ENCODE data around the gene MCM9. TPM values are rescaled to one million over a fixed set of nuclear protein-coding genes. Genes with fewer than 3 reads are reported as not detected.

The MCM9 gene
- total RNA-seq: 57.3 TPM
- 10 to 100 TPM; 18.5 to 24.2 (median 20.5) TPM for polyA plus RNA-seq

DNA sequence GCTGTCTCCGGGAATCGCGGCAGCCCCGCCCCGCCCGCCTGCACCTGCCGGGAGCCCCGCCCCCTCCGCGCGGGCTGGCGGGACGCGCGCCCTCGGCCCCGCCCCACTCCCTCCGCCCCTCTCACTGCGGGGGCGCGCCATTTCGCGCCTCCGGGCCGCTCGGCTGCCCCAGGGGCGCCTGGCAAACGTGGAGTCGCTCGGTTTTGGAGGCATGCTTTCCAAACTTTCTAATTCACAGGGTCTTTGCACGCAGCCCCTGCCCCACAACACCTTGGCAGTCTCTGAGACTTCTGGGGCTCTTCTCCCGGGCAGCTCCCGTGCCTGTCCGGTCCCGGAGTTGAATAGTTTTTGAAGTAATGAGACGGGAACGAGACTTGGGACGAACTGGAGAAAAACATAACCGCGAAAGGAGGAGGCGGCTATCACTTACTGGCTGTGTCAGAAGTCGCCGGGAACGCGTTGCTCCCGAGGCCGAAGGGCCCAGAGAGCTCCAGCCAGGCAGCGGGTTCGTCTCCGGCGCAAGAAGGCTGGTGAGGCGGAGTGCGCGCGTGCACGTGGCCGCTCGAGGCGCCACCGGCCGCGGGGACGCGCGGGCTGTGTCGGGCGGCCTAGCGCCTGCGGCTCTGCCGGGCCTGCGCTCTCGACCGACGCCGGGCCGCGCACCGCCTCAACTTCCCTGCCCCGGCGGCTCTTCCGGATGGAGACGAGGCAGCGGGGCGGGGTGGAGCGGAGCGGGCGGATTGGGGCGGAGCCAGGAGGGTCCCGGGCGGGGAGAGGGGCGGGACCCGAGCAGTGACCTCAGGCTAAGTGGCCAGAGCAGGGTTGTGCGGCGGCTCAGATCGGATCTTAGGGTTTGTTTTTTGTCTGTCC is at the start of gene MCM9:
MCM9 (minus strand) TSS at position 699 of the 870 bp plus-strand sequence. CDS start 3,436 bp downstream, outside the sequence.
- peaks cover 23 to 52% (median 42%) of the 10 kb centered on the region in 4 donors for H3K4me1 Mint-ChIP-seq
- no peaks in the 10 kb centered on the region for H3K27me3 Mint-ChIP-seq
- H3K27ac Mint-ChIP-seq: peak within 1 kb of the TSS; percentile 34 to 95 (median 92)
- H3K4me3 Mint-ChIP-seq: peak within 1 kb of the TSS; percentile 92 to 96 (median 92)
- H3K4me3 ChIP-seq (ENCODE audit: low read depth, low read length): peak within 1 kb of the TSS; percentile 91
- no peaks in the 10 kb centered on the region for H3K9me3 ChIP-seq (ENCODE audit: control insufficient read depth in 2 of 2, low read length in 2 of 2)
- peaks cover 0 to 4% (median 0%) of the 10 kb centered on the region in 7 donors for H3K9me3 Mint-ChIP-seq
- peak; percentile 84 to 92 (median 85) for DNase-seq
- peak; percentile 90 for ATAC-seq (ENCODE audit: low read depth in 2 of 2)
- H3K36me3 ChIP-seq (ENCODE audit: control insufficient read depth, insufficient read depth, low read length): peaks cover 15% of the 10 kb centered on the region
- peak within 1 kb of the TSS; percentile 87 for H3K27ac ChIP-seq (ENCODE audit: insufficient read depth, low read length, poor library complexity, severe bottlenecking)
- peaks cover 14% of the 10 kb centered on the region for H3K4me1 ChIP-seq (ENCODE audit: control insufficient read depth, insufficient read depth, low read length, poor library complexity, severe bottlenecking)
- H3K27me3 ChIP-seq (ENCODE audit: control insufficient read depth, insufficient read depth, low read length): no peaks in the 10 kb centered on the region
- peaks cover 28% of the 10 kb centered on the region for H3K36me3 Mint-ChIP-seq

DNA sequence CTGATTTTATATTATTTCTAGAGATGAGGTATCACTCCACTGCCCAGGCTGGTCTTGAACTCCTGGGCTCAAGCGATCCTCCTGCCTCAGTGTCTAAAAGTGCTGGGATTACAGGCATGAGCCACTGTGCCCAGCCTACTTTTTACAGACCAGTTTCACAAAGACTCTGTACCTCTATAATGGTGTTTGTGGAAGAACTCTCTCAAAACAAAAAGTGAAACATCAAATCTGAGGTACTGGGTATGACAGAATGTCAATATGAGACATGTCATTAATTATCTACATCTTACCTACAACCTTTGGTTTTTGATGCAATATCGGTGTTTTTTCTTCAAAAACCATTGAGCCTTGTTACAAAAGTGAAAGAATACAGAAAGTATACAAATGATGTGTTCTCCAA is 49.4 kb upstream of the MCM9 start:
- Mint-ChIP-seq H3K27me3 (no peaks in the 10 kb centered on the region), H3K4me1 (peaks cover 0 to 8% (median 0%) of the 10 kb centered on the region in 4 donors), H3K4me3 (no peak overlapping the region), H3K36me3 (peaks cover 7% of the 10 kb centered on the region), H3K27ac (no peak overlapping the region), H3K9me3 (no peaks in the 10 kb centered on the region)
- Histone ChIP-seq H3K4me3 (ENCODE audit: low read depth, low read length) (no peak overlapping the region), H3K9me3 (ENCODE audit: control insufficient read depth in 2 of 2, low read length in 2 of 2) (no peaks in the 10 kb centered on the region), H3K27me3 (ENCODE audit: control insufficient read depth, insufficient read depth, low read length) (no peaks in the 10 kb centered on the region), H3K36me3 (ENCODE audit: control insufficient read depth, insufficient read depth, low read length) (no peaks in the 10 kb centered on the region), H3K27ac (ENCODE audit: insufficient read depth, low read length, poor library complexity, severe bottlenecking) (no peak overlapping the region), H3K4me1 (ENCODE audit: control insufficient read depth, insufficient read depth, low read length, poor library complexity, severe bottlenecking) (no peaks in the 10 kb centered on the region)
- ATAC-seq (ENCODE audit: low read depth in 2 of 2) (no peak), DNase-seq (peak in 1 of 3 donors; percentile 3)

DNA sequence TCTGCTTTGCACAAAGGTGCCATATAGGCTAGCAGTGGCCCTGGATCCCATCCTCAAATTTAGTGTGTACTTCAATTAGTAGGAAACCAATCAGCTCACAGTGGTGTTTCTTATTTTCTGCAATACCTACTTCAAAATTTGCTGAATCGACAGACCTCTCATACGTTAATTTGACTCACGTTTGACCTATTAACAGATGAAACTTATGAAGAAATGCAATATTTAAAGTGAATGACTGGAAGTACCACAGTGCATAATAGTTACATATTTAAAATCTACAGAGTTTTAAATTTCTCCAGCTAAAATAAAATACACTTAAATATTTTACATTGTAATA is 47.6 kb upstream of the MCM9 start:
- Histone ChIP-seq H3K4me1 (ENCODE audit: control insufficient read depth, insufficient read depth, low read length, poor library complexity, severe bottlenecking) (no peaks in the 10 kb centered on the region), H3K9me3 (ENCODE audit: control insufficient read depth in 2 of 2, low read length in 2 of 2) (no peaks in the 10 kb centered on the region), H3K36me3 (ENCODE audit: control insufficient read depth, insufficient read depth, low read length) (peaks cover 4% of the 10 kb centered on the region), H3K27ac (ENCODE audit: insufficient read depth, low read length, poor library complexity, severe bottlenecking) (no peak overlapping the region), H3K4me3 (ENCODE audit: low read depth, low read length) (no peak overlapping the region), H3K27me3 (ENCODE audit: control insufficient read depth, insufficient read depth, low read length) (no peaks in the 10 kb centered on the region)
- Mint-ChIP-seq H3K27ac (no peak overlapping the region), H3K36me3 (peaks cover 10% of the 10 kb centered on the region), H3K27me3 (no peaks in the 10 kb centered on the region), H3K4me3 (no peak overlapping the region), H3K4me1 (peaks cover 0 to 8% (median 0%) of the 10 kb centered on the region in 4 donors), H3K9me3 (no peaks in the 10 kb centered on the region)
- ATAC-seq (ENCODE audit: low read depth in 2 of 2) (no peak), DNase-seq (no peak)

DNA sequence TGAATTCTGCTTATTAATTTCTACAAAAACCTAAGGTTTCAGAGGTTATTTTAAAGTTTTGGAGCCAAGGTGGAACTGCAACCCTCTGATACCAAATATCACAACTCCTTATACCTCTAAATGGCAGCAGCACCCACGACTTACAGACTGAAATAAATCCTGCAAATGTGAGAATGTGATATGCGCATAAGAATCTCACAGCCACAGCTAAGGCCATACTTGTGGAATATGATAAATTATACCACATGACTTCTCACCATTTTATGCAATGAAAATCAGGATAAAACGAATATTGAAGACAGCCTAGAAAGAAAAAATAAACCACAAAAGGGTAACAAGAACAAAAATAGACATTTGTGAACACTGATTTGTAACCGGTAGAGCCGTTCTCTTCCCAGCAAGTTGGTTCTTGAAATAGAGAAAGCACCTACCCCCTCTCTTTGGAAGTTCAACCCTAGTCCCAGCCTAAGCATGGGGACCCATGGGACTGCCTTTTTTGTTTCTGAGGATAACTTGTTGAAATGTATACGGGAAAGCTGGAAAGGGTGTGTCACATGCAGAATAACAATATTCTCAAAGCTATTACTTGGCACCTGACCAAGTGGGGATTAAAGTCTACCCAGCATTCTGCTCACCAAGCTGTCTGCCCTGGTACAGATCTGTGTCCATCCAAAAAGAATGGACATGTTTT is 47.1 kb upstream of the MCM9 start:
- Mint-ChIP-seq H3K36me3 (peaks cover 10% of the 10 kb centered on the region), H3K4me1 (peaks cover 0 to 8% (median 0%) of the 10 kb centered on the region in 4 donors), H3K4me3 (no peak overlapping the region), H3K27me3 (no peaks in the 10 kb centered on the region), H3K27ac (no peak overlapping the region), H3K9me3 (peaks cover 0 to under 1% (median 0%) of the 10 kb centered on the region in 7 donors)
- Histone ChIP-seq H3K27me3 (ENCODE audit: control insufficient read depth, insufficient read depth, low read length) (no peaks in the 10 kb centered on the region), H3K4me1 (ENCODE audit: control insufficient read depth, insufficient read depth, low read length, poor library complexity, severe bottlenecking) (no peaks in the 10 kb centered on the region), H3K9me3 (ENCODE audit: control insufficient read depth in 2 of 2, low read length in 2 of 2) (no peaks in the 10 kb centered on the region), H3K4me3 (ENCODE audit: low read depth, low read length) (no peak overlapping the region), H3K36me3 (ENCODE audit: control insufficient read depth, insufficient read depth, low read length) (peaks cover 4% of the 10 kb centered on the region), H3K27ac (ENCODE audit: insufficient read depth, low read length, poor library complexity, severe bottlenecking) (no peak overlapping the region)
- no peak for ATAC-seq (ENCODE audit: low read depth in 2 of 2)
- DNase-seq: no peak

DNA sequence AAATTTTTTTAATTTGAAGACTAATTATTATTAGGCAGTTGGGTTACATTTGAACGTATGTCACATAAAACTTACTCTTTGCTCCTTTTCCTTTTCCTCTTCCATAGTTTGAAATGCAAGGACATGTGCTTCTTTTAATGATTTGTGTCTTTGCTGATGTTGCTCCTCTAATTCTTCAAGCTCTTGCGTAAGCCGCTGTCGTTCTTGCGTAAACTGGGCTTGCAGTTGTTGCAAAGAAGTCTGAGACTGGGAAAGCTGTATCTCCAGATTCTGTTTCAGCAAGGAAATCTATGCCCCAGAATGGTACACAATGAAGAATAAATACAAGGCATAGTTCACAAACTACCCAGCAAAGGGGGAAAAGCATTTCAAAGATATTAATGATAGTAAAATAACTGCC is 45.1 kb upstream of the MCM9 start:
- DNase-seq (no peak), ATAC-seq (ENCODE audit: low read depth in 2 of 2) (no peak)
- Histone ChIP-seq H3K36me3 (ENCODE audit: control insufficient read depth, insufficient read depth, low read length) (peaks cover 4% of the 10 kb centered on the region), H3K27ac (ENCODE audit: insufficient read depth, low read length, poor library complexity, severe bottlenecking) (no peak overlapping the region), H3K9me3 (ENCODE audit: control insufficient read depth in 2 of 2, low read length in 2 of 2) (no peaks in the 10 kb centered on the region), H3K4me3 (ENCODE audit: low read depth, low read length) (no peak overlapping the region), H3K4me1 (ENCODE audit: control insufficient read depth, insufficient read depth, low read length, poor library complexity, severe bottlenecking) (no peaks in the 10 kb centered on the region), H3K27me3 (ENCODE audit: control insufficient read depth, insufficient read depth, low read length) (no peaks in the 10 kb centered on the region)
- H3K4me1 Mint-ChIP-seq: peaks cover 0 to 7% (median 0%) of the 10 kb centered on the region in 4 donors
- no peak overlapping the region for H3K4me3 Mint-ChIP-seq
- H3K27ac Mint-ChIP-seq: no peak overlapping the region
- no peaks in the 10 kb centered on the region for H3K27me3 Mint-ChIP-seq
- H3K36me3 Mint-ChIP-seq: peaks cover 19% of the 10 kb centered on the region
- peaks cover 0 to 2% (median 0%) of the 10 kb centered on the region in 7 donors for H3K9me3 Mint-ChIP-seq

DNA sequence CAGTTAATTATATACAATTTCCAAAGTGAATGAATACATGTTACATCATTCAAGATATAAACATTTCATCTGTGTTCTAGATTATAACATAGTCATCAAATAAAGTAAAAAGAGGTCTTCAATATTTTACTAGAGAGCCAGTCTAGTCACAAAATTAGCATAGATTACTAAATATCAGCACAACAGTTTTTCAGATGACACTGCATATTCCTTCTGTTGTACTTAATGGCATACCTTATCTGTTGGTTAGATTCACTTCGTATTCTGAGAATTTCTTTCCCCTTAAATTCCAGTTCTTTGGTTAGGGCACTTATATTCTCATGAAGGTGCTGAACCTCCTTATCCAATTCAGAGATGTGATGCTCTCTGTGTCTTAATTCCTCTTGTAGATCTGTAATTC is 39.8 kb upstream of the MCM9 start:
- Histone ChIP-seq H3K27ac (ENCODE audit: insufficient read depth, low read length, poor library complexity, severe bottlenecking) (no peak overlapping the region), H3K4me1 (ENCODE audit: control insufficient read depth, insufficient read depth, low read length, poor library complexity, severe bottlenecking) (no peaks in the 10 kb centered on the region), H3K36me3 (ENCODE audit: control insufficient read depth, insufficient read depth, low read length) (peaks cover 4% of the 10 kb centered on the region), H3K27me3 (ENCODE audit: control insufficient read depth, insufficient read depth, low read length) (no peaks in the 10 kb centered on the region), H3K4me3 (ENCODE audit: low read depth, low read length) (no peak overlapping the region), H3K9me3 (ENCODE audit: control insufficient read depth in 2 of 2, low read length in 2 of 2) (no peaks in the 10 kb centered on the region)
- ATAC-seq (ENCODE audit: low read depth in 2 of 2) (no peak), DNase-seq (no peak)
- Mint-ChIP-seq H3K36me3 (peaks cover 15% of the 10 kb centered on the region), H3K27me3 (no peaks in the 10 kb centered on the region), H3K4me1 (no peaks in the 10 kb centered on the region), H3K9me3 (peaks cover 0 to 2% (median 0%) of the 10 kb centered on the region in 7 donors), H3K27ac (no peak overlapping the region), H3K4me3 (no peak overlapping the region)

DNA sequence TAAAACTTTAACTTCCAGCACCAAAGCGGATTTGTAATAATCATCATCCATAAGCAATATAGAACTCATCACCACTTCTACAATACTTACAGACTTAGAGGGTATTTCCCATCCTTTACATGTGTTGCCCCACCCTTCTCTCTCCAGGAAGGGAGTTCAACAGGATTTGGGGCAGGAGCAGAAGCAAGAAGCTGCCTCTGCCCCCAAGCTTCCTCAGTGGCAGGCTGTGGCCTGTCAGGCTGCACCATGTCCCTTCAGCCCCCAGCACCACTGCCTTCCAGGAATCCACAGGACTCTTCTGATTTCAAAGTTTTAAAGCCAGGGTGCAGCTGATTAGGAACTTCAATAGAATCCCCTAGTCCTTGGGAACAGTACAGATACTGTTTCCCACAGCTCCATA is 36.7 kb upstream of the MCM9 start:
- no peaks in the 10 kb centered on the region for H3K27me3 ChIP-seq (ENCODE audit: control insufficient read depth, insufficient read depth, low read length)
- no peaks in the 10 kb centered on the region for H3K4me1 ChIP-seq (ENCODE audit: control insufficient read depth, insufficient read depth, low read length, poor library complexity, severe bottlenecking)
- Mint-ChIP-seq H3K4me1 (no peaks in the 10 kb centered on the region), H3K36me3 (peaks cover 9% of the 10 kb centered on the region), H3K4me3 (no peak overlapping the region), H3K27me3 (no peaks in the 10 kb centered on the region), H3K27ac (no peak overlapping the region), H3K9me3 (no peaks in the 10 kb centered on the region)
- no peak for DNase-seq
- ATAC-seq (ENCODE audit: low read depth in 2 of 2): no peak
- no peak overlapping the region for H3K4me3 ChIP-seq (ENCODE audit: low read depth, low read length)
- no peak overlapping the region for H3K27ac ChIP-seq (ENCODE audit: insufficient read depth, low read length, poor library complexity, severe bottlenecking)
- H3K36me3 ChIP-seq (ENCODE audit: control insufficient read depth, insufficient read depth, low read length): no peaks in the 10 kb centered on the region
- no peaks in the 10 kb centered on the region for H3K9me3 ChIP-seq (ENCODE audit: control insufficient read depth in 2 of 2, low read length in 2 of 2)
